Measurements from ENCODE around the gene SERTAD4.

The SERTAD4 gene

DNA sequence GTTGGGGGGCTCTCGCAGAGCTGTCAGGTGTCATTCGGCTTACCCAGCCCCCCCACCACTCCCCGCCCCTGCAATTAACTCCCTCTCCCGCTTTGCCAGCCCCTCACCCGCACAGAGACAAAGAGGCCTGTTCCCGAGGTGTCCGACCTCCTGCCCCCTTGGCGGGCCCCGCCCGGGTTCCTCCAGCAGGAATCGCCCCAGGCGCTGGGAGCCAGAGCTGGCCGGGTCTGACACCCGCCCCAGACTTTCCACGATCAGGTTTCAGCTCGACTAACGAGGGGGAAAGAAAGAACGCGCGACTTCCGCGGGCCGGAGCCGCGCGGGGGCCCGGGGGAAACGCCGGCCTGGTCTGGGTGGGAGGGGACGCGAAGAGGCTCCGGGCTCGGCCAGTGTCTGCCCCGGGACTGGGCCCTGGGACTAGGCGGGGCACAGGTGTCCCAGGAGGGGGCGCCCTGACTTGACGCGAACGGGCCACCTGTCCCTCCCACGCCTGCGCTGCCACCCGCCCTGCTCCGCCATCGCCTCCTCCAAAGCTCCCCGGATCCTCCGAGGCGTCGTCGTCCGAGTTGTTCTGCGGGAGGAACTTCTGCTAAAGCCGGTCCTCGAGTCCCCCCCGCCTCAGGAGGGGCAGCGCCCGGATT, 59.8 kb downstream of the SERTAD4 start:
- H3K9me3 Mint-ChIP-seq, result no peaks in the 10 kb centered on the region
- peaks cover 27% of the 10 kb centered on the region for H3K27me3 Mint-ChIP-seq
- no peaks in the 10 kb centered on the region for H3K36me3 Mint-ChIP-seq
- H3K27ac Mint-ChIP-seq, result no peak overlapping the region
- peaks cover 6% of the 10 kb centered on the region for H3K4me1 Mint-ChIP-seq
- peak overlapping the region; percentile 63 for H3K4me3 Mint-ChIP-seq
- DNase-seq (ENCODE audit: low spot score in 2 of 2), result peak; percentile 20 to 21
- peak; percentile 73 for ATAC-seq (ENCODE audit: low read depth)

GRCh38 chr1:210293171-210293607, 60.6 kb downstream of the SERTAD4 start:
- Mint-ChIP-seq H3K27ac (no peak overlapping the region), H3K4me3 (no peak overlapping the region), H3K4me1 (peaks cover 3% of the 10 kb centered on the region), H3K27me3 (peaks cover 22% of the 10 kb centered on the region), H3K9me3 (no peaks in the 10 kb centered on the region), H3K36me3 (no peaks in the 10 kb centered on the region)
- DNase-seq (ENCODE audit: low spot score in 2 of 2), result no peak
- no peak for ATAC-seq (ENCODE audit: low read depth)

GRCh38 chr1:210294999-210295745, 62.6 kb downstream of the SERTAD4 start:
- Mint-ChIP-seq H3K36me3 (no peaks in the 10 kb centered on the region), H3K9me3 (no peaks in the 10 kb centered on the region), H3K27me3 (peaks cover 17% of the 10 kb centered on the region), H3K27ac (no peak overlapping the region), H3K4me1 (peaks cover 3% of the 10 kb centered on the region), H3K4me3 (no peak overlapping the region)
- ATAC-seq (ENCODE audit: low read depth) (no peak), DNase-seq (ENCODE audit: low spot score in 2 of 2) (no peak)

All from memory B cell (primary cell).